Stomach smooth muscle (tissue), 2 donors: Measurements from ENCODE around the gene ARL14.

ENCODE experiments used
- H3K27ac ChIP-seq: one replicate; pipeline ENCODE4 v1.7.0; 2013; ENCODE audit warnings: mild to moderate bottlenecking, low read length, inconsistent platforms
- H3K27me3 ChIP-seq, 2 donors: one replicate each; pipeline ENCODE4 v1.7.0; 2013; ENCODE audit warnings: low read length in 2 of 2; ENCODE audit not compliant: insufficient read depth in 2 of 2, control insufficient read depth in 1 of 2
- H3K36me3 ChIP-seq, 2 donors: one replicate each; pipeline ENCODE4 v1.7.0; 2013; ENCODE audit warnings: low read length in 2 of 2; ENCODE audit not compliant: control insufficient read depth in 2 of 2, insufficient read depth in 2 of 2
- H3K4me1 ChIP-seq: one replicate; pipeline ENCODE4 v1.7.0; 2013; ENCODE audit warnings: low read length; ENCODE audit not compliant: control insufficient read depth, insufficient read depth
- H3K4me3 ChIP-seq, 2 donors: one replicate each; pipeline ENCODE4 v1.7.0; 2013; ENCODE audit warnings: low read length in 2 of 2
- H3K9ac ChIP-seq, 2 donors: one replicate each; pipeline ENCODE4 v1.7.0; 2013; ENCODE audit warnings: low read length in 2 of 2, mild to moderate bottlenecking in 1 of 2
- H3K9me3 ChIP-seq, 2 donors: one replicate each; pipeline ENCODE4 v1.7.0; 2013; ENCODE audit warnings: low read length in 2 of 2; ENCODE audit not compliant: control insufficient read depth in 2 of 2
- donor health status: healthy.
- donor health status: Pancreatic carcinoma.

Gene ARL14

GRCh38 chr3:160676547-160677303, at the start of gene ARL14:
ARL14 (plus strand) TSS chr3:160677160; CDS start chr3:160677347, 187 bp downstream.
- Histone ChIP-seq H3K36me3 (no peaks in the 10 kb centered on the region), H3K9ac (no peak within 1 kb of the TSS), H3K27me3 (no peaks in the 10 kb centered on the region), H3K4me3 (no peak within 1 kb of the TSS), H3K9me3 (no peaks in the 10 kb centered on the region), H3K4me1 (no peaks in the 10 kb centered on the region), H3K27ac (no peak within 1 kb of the TSS)

DNA sequence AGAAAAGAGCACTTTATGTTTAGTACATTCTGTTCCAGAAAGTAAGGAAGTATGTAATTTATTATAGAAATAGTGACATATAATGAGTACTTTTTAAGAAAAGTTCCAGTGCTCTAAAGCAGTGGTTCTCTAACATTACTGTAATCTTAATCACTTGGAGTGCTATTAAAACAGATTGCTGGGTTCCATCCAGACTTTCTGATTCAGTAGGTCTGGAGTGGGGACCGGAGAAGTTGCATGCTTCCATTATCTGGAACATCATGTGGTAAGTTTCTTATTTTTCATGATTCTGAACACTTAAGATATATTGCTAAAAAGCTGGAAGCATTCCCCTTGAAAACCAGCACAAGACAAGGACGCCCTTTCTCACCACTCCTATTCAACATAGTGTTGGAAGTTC, 47.5 kb upstream of the ARL14 start:
- Histone ChIP-seq H3K9me3 (no peaks in the 10 kb centered on the region), H3K9ac (no peak overlapping the region), H3K4me1 (no peaks in the 10 kb centered on the region), H3K36me3 (no peaks in the 10 kb centered on the region), H3K4me3 (no peak overlapping the region), H3K27me3 (no peaks in the 10 kb centered on the region), H3K27ac (no peak overlapping the region)

DNA sequence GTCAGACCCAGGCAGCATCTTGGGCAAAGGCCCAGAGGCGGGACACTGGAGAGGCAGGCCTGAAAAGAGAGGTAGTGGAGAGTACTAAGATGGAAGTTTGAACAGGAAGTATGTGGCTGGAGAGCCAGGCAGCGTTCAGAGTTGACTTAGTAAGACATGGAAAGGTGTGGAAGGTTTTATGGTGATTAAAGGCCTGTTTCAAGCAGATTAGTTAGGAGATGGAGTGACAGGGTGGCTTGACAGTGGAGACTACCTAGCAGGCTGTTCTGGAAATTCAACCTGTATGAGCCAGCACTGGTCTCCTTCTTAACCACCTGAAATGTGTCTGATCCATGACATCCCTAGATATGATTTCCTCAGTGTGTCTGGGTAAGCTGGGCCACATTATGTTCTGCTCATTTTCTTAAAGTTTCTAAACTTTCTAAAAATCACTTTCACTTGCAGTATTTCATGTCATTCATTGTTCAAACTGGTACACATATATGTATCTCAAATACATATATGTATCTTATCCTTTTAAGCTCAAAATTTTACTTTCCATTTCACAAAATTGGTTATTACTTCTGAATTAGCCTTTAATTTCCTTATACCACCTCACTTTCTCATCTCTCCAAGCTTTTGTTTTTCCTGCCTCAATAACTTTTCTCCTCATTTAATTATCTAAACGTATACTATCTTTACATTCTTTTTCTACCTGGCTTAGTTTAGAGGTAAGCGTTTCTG, 43.4 kb upstream of the ARL14 start:
- H3K4me3 ChIP-seq, result no peak overlapping the region
- no peaks in the 10 kb centered on the region for H3K9me3 ChIP-seq
- H3K4me1 ChIP-seq, result no peaks in the 10 kb centered on the region
- H3K9ac ChIP-seq, result no peak overlapping the region
- no peaks in the 10 kb centered on the region for H3K36me3 ChIP-seq
- no peak overlapping the region for H3K27ac ChIP-seq
- H3K27me3 ChIP-seq, result no peaks in the 10 kb centered on the region

DNA sequence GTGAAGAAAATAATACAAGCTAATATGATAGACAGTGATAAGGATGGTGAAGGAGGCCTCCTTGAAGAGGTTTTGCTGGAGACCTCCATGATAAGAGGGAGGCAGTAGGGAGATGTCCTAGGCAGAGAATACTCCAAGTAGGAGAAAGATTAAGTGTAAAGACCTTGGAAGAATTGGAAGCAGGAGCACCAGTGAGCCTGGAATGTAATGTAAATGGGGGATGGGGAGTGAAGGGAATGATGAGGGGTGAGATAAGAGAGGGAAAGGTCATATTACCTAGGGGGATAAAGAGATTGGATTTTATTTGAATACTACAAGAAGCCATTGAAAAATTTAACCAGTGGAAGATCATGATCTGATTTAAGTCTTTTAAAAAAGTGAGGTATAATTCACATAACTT, 41.7 kb upstream of the ARL14 start:
- Histone ChIP-seq H3K36me3 (no peaks in the 10 kb centered on the region), H3K9me3 (no peaks in the 10 kb centered on the region), H3K9ac (no peak overlapping the region), H3K4me3 (no peak overlapping the region), H3K27me3 (no peaks in the 10 kb centered on the region), H3K4me1 (no peaks in the 10 kb centered on the region), H3K27ac (no peak overlapping the region)

DNA sequence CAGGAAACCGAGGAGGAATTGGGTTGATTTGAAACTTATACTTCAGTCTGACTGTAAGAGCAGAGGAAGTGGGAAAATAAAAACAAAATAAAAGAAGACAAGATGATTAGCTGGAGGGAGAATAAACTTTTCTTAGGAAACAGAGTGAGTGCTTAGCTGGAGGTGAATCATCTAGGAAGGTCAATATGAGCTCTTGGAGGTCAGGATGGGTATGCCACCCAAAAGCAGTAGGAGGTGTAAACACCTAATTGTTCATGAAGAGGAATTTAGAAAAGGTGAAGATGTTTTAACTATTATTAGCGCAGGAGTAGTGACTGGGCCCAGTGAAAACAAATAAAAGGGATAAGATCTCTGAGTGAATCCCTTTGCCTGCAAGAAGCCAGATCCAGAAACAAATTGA, 39.9 kb upstream of the ARL14 start:
- no peaks in the 10 kb centered on the region for H3K9me3 ChIP-seq
- no peak overlapping the region for H3K27ac ChIP-seq
- no peak overlapping the region for H3K9ac ChIP-seq

DNA sequence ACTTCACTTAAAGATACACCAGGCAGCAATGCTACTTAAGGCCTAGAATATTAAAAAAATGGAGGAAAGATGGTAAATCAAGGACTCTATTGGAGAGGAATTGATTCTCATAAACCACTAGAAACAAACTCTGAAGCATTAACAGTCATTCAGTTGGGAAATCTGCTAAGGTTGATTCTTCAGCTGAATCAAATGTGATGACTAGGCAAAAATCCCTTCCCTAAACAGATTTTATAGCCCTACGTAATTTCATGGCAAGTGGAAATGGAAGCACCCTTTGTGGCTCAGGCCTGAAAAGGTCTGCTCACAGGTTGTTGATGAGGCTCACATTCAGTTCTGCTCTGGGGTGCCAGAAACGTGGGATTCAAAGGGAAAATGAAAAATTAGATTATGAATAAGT, 38.8 kb upstream of the ARL14 start:
- H3K9me3 ChIP-seq, result no peaks in the 10 kb centered on the region
- H3K4me3 ChIP-seq, result no peak overlapping the region
- peaks cover 6% of the 10 kb centered on the region for H3K4me1 ChIP-seq
- no peak overlapping the region for H3K27ac ChIP-seq
- H3K36me3 ChIP-seq, result no peaks in the 10 kb centered on the region
- no peaks in the 10 kb centered on the region for H3K27me3 ChIP-seq
- no peak overlapping the region for H3K9ac ChIP-seq

More for the DNA sequence above, 39.9 kb upstream of the ARL14 start:
- H3K4me3 ChIP-seq, result no peak overlapping the region
- no peaks in the 10 kb centered on the region for H3K27me3 ChIP-seq
- H3K36me3 ChIP-seq, result no peaks in the 10 kb centered on the region
- H3K4me1 ChIP-seq, result peaks cover 4% of the 10 kb centered on the region

GRCh38 chr3:160641665-160642309, 35.2 kb upstream of the ARL14 start:
- no peaks in the 10 kb centered on the region for H3K36me3 ChIP-seq
- peaks cover 6% of the 10 kb centered on the region for H3K4me1 ChIP-seq
- H3K4me3 ChIP-seq, result peak overlapping the region in 1 of 2 donors; percentile 2
- no peak overlapping the region for H3K9ac ChIP-seq
- H3K9me3 ChIP-seq, result no peaks in the 10 kb centered on the region
- H3K27me3 ChIP-seq, result no peaks in the 10 kb centered on the region
- H3K27ac ChIP-seq, result peak overlapping the region; percentile 61

GRCh38 chr3:160643994-160644393, 33.0 kb upstream of the ARL14 start:
- Histone ChIP-seq H3K9me3 (no peaks in the 10 kb centered on the region), H3K36me3 (no peaks in the 10 kb centered on the region), H3K27ac (no peak overlapping the region), H3K4me3 (no peak overlapping the region), H3K9ac (no peak overlapping the region), H3K4me1 (peaks cover 6% of the 10 kb centered on the region), H3K27me3 (no peaks in the 10 kb centered on the region)

GRCh38 chr3:160644491-160644890, 32.5 kb upstream of the ARL14 start:
- no peaks in the 10 kb centered on the region for H3K27me3 ChIP-seq
- no peak overlapping the region for H3K9ac ChIP-seq
- no peak overlapping the region for H3K27ac ChIP-seq
- H3K4me1 ChIP-seq, result peaks cover 6% of the 10 kb centered on the region
- no peaks in the 10 kb centered on the region for H3K9me3 ChIP-seq
- no peaks in the 10 kb centered on the region for H3K36me3 ChIP-seq
- no peak overlapping the region for H3K4me3 ChIP-seq

GRCh38 chr3:160648701-160649100, 28.3 kb upstream of the ARL14 start:
- no peak overlapping the region for H3K27ac ChIP-seq
- H3K9ac ChIP-seq, result no peak overlapping the region
- H3K4me1 ChIP-seq, result no peaks in the 10 kb centered on the region
- H3K27me3 ChIP-seq, result no peaks in the 10 kb centered on the region
- no peaks in the 10 kb centered on the region for H3K36me3 ChIP-seq
- H3K4me3 ChIP-seq, result no peak overlapping the region
- no peaks in the 10 kb centered on the region for H3K9me3 ChIP-seq
